ENCODE measurements around the gene KIN.

KIN gene

GRCh38 chr10:7703140-7703539 lies 84.7 kb downstream of the KIN start, which contains the start of gene ITIH2:
ITIH2 (plus strand) TSS chr10:7703316; CDS start chr10:7703435, 119 bp downstream.
- H4K20me1 ChIP-seq (ENCODE audit: control insufficient read depth, insufficient read depth, low read depth, low read length) = no peaks in the 10 kb centered on the region
- peaks cover 3% of the 10 kb centered on the region for H3K27me3 ChIP-seq (ENCODE audit: control insufficient read depth, low read length)
- no peaks in the 10 kb centered on the region for H3F3A ChIP-seq (ENCODE audit: control insufficient read depth, insufficient read depth)
- no peaks in the 10 kb centered on the region for H3K9me2 ChIP-seq (replicated peaks; ENCODE audit: control insufficient read depth, low read length)
- H3K4me3 ChIP-seq (ENCODE audit: low read length) = no peak within 1 kb of the TSS
- no peaks in the 10 kb centered on the region for H3K4me1 ChIP-seq (ENCODE audit: control insufficient read depth, low read length)
- H3K79me2 ChIP-seq (ENCODE audit: control insufficient read depth, low read length) = no peaks in the 10 kb centered on the region
- no peak within 1 kb of the TSS for H3K4me2 ChIP-seq (ENCODE audit: low read length)
- no peak for TF ChIP-seq EZH2phosphoT487 (IDR thresholded peaks at IDR 0.05; ENCODE audit: borderline replicate concordance, low read length)
- no peak for TF ChIP-seq CTCF (IDR thresholded peaks at IDR 0.05; ENCODE audit: low read depth, low read length, poor library complexity, severe bottlenecking)
- no peaks in the 10 kb centered on the region for H3K9me3 ChIP-seq (ENCODE audit: control insufficient read depth, insufficient read depth, low read length)
- H3K36me3 ChIP-seq (ENCODE audit: control insufficient read depth, low read length) = no peaks in the 10 kb centered on the region
- no peak within 1 kb of the TSS for H3K27ac ChIP-seq (ENCODE audit: low read depth, low read length)

- Histone ChIP-seq H3K36me3 (ENCODE audit: control insufficient read depth, low read length) (no peaks in the 10 kb centered on the region), H3K4me3 (ENCODE audit: low read length) (no peak overlapping the region), H3K4me1 (ENCODE audit: control insufficient read depth, low read length) (no peaks in the 10 kb centered on the region), H4K20me1 (ENCODE audit: control insufficient read depth, insufficient read depth, low read depth, low read length) (no peaks in the 10 kb centered on the region), H3K27ac (ENCODE audit: low read depth, low read length) (no peak overlapping the region), H3K9me2 (replicated peaks; ENCODE audit: control insufficient read depth, low read length) (no peaks in the 10 kb centered on the region), H3K4me2 (ENCODE audit: low read length) (no peak overlapping the region), H3K27me3 (ENCODE audit: control insufficient read depth, low read length) (peaks cover 3% of the 10 kb centered on the region; the same call in 1 of the 2 replicates), H3K79me2 (ENCODE audit: control insufficient read depth, low read length) (no peaks in the 10 kb centered on the region), H3F3A (ENCODE audit: control insufficient read depth, insufficient read depth) (no peaks in the 10 kb centered on the region), H3K9me3 (ENCODE audit: control insufficient read depth, insufficient read depth, low read length) (no peaks in the 10 kb centered on the region)
- TF ChIP-seq EZH2phosphoT487 (IDR thresholded peaks at IDR 0.05; ENCODE audit: borderline replicate concordance, low read length) (no peak), CTCF (IDR thresholded peaks at IDR 0.05; ENCODE audit: low read depth, low read length, poor library complexity, severe bottlenecking) (no peak)
Observed at GRCh38 chr10:7702288-7702812, 85.4 kb downstream of the KIN start.

- Histone ChIP-seq H3K9me3 (ENCODE audit: control insufficient read depth, insufficient read depth, low read length) (no peaks in the 10 kb centered on the region), H3F3A (ENCODE audit: control insufficient read depth, insufficient read depth) (no peaks in the 10 kb centered on the region), H3K4me1 (ENCODE audit: control insufficient read depth, low read length) (no peaks in the 10 kb centered on the region), H3K27me3 (ENCODE audit: control insufficient read depth, low read length) (peaks cover 2% of the 10 kb centered on the region; the same call in 1 of the 2 replicates), H3K79me2 (ENCODE audit: control insufficient read depth, low read length) (no peaks in the 10 kb centered on the region), H3K36me3 (ENCODE audit: control insufficient read depth, low read length) (no peaks in the 10 kb centered on the region), H3K9me2 (replicated peaks; ENCODE audit: control insufficient read depth, low read length) (no peaks in the 10 kb centered on the region), H4K20me1 (ENCODE audit: control insufficient read depth, insufficient read depth, low read depth, low read length) (no peaks in the 10 kb centered on the region), H3K27ac (ENCODE audit: low read depth, low read length) (no peak overlapping the region), H3K4me2 (ENCODE audit: low read length) (no peak overlapping the region), H3K4me3 (ENCODE audit: low read length) (no peak overlapping the region)
- no peak for TF ChIP-seq CTCF (IDR thresholded peaks at IDR 0.05; ENCODE audit: low read depth, low read length, poor library complexity, severe bottlenecking)
Observed at GRCh38 chr10:7701158-7701742, 86.5 kb downstream of the KIN start.

Measured in DOHH2 (cell line).